KMS-11 (cell line): ENCODE data around the gene DOK4.

Experiments used
- H2AFZ ChIP-seq: fragments of 200-600 bp; sonication (generic); 2 replicates; pipeline ENCODE4 v1.6.1; 2016; ENCODE audit warnings: antibody characterized with exemption, mixed run types, low read depth
- H3K27ac ChIP-seq: fragments of 200-600 bp; sonication (generic); 2 replicates; pipeline ENCODE4 v1.6.1; 2016; ENCODE audit warnings: mild to moderate bottlenecking, mixed run types
- H3K27me3 ChIP-seq: fragments of 200-600 bp; sonication (generic); 2 replicates; pipeline ENCODE4 v1.6.1; 2017; ENCODE audit warnings: mild to moderate bottlenecking, low read depth, mixed run types, moderate library complexity; ENCODE audit not compliant: insufficient read depth
- H3K36me3 ChIP-seq: fragments of 200-600 bp; sonication (generic); 2 replicates; pipeline ENCODE4 v1.6.1; 2017; ENCODE audit warnings: mild to moderate bottlenecking, mixed run types; ENCODE audit not compliant: insufficient read depth
- H3K4me1 ChIP-seq: fragments of 200-600 bp; sonication (generic); 2 replicates; pipeline ENCODE4 v1.6.1; 2016; ENCODE audit warnings: mild to moderate bottlenecking, low read depth, mixed run types; ENCODE audit not compliant: poor library complexity, severe bottlenecking
- H3K4me2 ChIP-seq: fragments of 200-600 bp; sonication (generic); 2 replicates; pipeline ENCODE4 v1.7.0; 2016; ENCODE audit warnings: mild to moderate bottlenecking, mixed run types
- H3K4me3 ChIP-seq: fragments of 200-600 bp; sonication (generic); IDR thresholded peaks from 2 replicates; pipeline ENCODE4 v1.6.1; 2017; ENCODE audit warnings: low read depth, low read length, mixed read lengths; ENCODE audit not compliant: insufficient read depth
- H3K79me2 ChIP-seq: fragments of 200-600 bp; sonication (generic); 2 replicates; pipeline ENCODE4 v1.6.1; 2016; ENCODE audit warnings: low read depth, mixed run types; ENCODE audit not compliant: insufficient read depth
- H3K9ac ChIP-seq: fragments of 200-600 bp; sonication (generic); 2 replicates; pipeline ENCODE4 v1.6.1; 2016; ENCODE audit warnings: mild to moderate bottlenecking, mixed run types
- H4K20me1 ChIP-seq: fragments of 200-600 bp; sonication (generic); 2 replicates; pipeline ENCODE4 v1.6.1; 2016; ENCODE audit warnings: mild to moderate bottlenecking, mixed run types; ENCODE audit not compliant: insufficient read depth
- TF ChIP-seq, protein P1 (sequence below): fragments of 200-600 bp; sonication (generic); conservative IDR thresholded peaks from 2 replicates; pipeline ENCODE4 v1.6.1; 2017; ENCODE audit warnings: low read depth, mild to moderate bottlenecking, antibody characterized with exemption, low read length, moderate library complexity, mixed read lengths

DOK4 gene

DNA sequence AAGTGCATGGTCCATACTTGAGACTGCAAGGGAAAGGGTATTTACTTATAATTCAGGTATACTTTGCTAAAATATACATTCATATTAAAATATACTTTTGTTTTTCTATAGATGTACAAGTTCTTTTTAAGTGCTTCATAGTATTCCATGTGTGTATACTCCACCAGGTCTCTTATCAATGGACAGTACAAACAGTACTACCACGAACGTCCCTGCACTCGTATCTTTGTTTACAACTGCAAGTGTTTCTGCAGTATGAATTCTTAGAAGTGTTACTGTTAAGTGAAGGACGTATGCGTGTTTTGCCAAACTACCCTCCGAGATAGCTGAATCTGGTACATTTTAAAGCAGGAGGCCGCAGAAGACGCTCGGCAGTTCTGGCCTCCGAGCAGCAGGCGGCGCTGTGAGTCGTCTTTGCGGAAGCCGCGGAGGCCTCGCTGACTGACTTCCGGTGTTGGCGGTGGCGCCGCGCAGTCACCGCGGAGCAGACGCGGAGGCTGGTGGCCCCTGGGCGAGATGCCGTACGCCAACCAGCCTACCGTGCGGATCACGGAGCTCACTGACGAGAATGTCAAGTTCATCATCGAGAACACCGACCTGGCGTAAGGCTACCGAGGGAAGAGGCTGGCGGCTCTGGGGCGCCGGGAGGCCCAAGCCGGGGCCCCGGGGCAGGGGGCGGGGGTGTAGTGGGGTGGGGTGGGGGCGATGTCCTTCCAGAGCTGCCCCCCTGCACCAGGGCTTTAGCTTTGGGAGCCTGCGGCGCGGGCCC lies 23.9 kb downstream of the DOK4 start, which contains the start of gene POLR2C:
POLR2C (plus strand) TSS at position 471 of the 769 bp plus-strand sequence; CDS start at position 517, 46 bp downstream.
- Histone ChIP-seq H4K20me1 (no peaks in the 10 kb centered on the region), H3K4me2 (peak within 1 kb of the TSS; percentile 61), H3K79me2 (peaks cover 9% of the 10 kb centered on the region; the same call in 1 of the 2 replicates), H3K9ac (peak within 1 kb of the TSS; percentile 61; the same call in 1 of the 2 replicates), H2AFZ (0 out of 2 replicates have a peak within 1 kb of the TSS, but pooled peaks have one; percentile 14), H3K36me3 (no peaks in the 10 kb centered on the region), H3K4me1 (peaks cover 6% of the 10 kb centered on the region), H3K4me3 (no peak within 1 kb of the TSS), H3K27ac (no peak within 1 kb of the TSS), H3K27me3 (no peaks in the 10 kb centered on the region)
- TF ChIP-seq, protein P1, sequence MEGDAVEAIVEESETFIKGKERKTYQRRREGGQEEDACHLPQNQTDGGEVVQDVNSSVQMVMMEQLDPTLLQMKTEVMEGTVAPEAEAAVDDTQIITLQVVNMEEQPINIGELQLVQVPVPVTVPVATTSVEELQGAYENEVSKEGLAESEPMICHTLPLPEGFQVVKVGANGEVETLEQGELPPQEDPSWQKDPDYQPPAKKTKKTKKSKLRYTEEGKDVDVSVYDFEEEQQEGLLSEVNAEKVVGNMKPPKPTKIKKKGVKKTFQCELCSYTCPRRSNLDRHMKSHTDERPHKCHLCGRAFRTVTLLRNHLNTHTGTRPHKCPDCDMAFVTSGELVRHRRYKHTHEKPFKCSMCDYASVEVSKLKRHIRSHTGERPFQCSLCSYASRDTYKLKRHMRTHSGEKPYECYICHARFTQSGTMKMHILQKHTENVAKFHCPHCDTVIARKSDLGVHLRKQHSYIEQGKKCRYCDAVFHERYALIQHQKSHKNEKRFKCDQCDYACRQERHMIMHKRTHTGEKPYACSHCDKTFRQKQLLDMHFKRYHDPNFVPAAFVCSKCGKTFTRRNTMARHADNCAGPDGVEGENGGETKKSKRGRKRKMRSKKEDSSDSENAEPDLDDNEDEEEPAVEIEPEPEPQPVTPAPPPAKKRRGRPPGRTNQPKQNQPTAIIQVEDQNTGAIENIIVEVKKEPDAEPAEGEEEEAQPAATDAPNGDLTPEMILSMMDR: peak; percentile 71

DNA sequence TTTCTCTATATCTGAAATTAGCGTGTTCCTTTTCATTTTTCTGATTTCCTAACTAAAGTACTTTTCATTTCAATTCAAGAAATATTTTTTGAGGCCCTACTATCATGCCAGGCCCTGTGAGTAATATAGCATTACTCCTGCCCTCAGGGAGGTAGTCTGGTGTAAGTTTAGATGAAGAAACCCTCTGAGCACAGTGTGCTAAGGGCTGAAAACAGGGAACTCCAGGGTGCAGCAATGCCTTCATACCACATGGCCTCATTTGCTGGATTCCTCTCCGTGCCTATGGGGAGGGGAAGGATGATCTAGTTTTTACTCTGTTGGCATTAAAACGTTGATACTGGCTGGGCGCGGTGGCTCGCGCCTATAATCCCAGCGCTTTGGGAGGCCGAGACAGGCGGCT lies 34.3 kb downstream of the DOK4 start:
- Histone ChIP-seq H3K4me1 (peaks cover 13% of the 10 kb centered on the region), H4K20me1 (no peaks in the 10 kb centered on the region), H3K4me2 (no peak overlapping the region), H2AFZ (no peak overlapping the region), H3K9ac (no peak overlapping the region), H3K79me2 (peaks cover 14% of the 10 kb centered on the region), H3K27me3 (no peaks in the 10 kb centered on the region), H3K27ac (no peak overlapping the region), H3K4me3 (no peak overlapping the region), H3K36me3 (no peaks in the 10 kb centered on the region)
- TF ChIP-seq, protein P1: no peak

DNA sequence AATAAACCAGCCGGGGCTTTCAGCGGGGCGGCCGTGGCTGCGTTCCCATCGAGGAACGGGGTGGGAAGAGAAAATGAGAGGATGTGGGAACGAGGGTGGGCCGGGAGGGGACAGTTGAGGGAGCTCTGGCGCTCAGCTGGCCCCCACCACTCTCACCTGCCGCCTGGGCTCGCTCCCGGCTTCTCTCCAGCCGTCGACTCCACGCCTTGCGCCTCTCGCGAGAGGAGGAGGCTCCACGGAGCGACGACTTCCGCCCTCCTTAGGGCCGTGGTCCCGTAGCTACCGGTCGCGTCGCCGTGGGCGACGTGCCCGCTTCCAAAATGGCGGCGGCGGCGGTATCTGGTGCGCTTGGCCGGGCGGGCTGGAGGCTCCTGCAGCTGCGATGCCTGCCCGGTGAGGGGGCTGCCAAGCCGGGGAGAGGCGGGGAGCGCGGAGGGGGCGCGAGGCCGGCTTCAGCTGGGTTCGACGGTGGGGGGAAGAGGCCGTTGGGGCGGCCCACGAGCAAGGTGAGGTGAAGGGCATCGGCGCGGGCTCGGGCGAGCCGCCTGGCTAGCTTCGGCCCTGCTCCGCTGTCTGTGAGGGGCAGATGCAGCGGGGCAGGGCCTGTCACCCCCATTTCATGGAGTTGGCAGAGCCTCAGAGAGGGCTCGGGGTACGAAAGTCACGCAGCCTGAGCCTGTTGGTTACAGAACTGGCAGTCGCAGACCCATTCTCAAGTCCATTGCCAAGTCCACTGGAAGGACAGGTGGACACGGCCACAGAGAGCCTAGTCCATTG lies 38.9 kb downstream of the DOK4 start, which contains the start of the genes CIAPIN1 and COQ9:
CIAPIN1 (minus strand) TSS at position 200 of the 777 bp plus-strand sequence. CDS start 6,457 bp downstream, outside the sequence.
COQ9 (plus strand) TSS at position 294 of the 777 bp plus-strand sequence; CDS start at position 321, 27 bp downstream.
- TF ChIP-seq, protein P1: no peak
- peak within 1 kb of the TSS; percentile 97 for H3K9ac ChIP-seq
- H3K4me3 ChIP-seq: peak within 1 kb of the TSS; percentile 54
- no peaks in the 10 kb centered on the region for H3K36me3 ChIP-seq
- peaks cover 48% of the 10 kb centered on the region for H3K79me2 ChIP-seq
- H2AFZ ChIP-seq: peak within 1 kb of the TSS; percentile 86
- H3K27ac ChIP-seq: peak within 1 kb of the TSS; percentile 70
- H3K4me1 ChIP-seq: peaks cover 19% of the 10 kb centered on the region
- H3K27me3 ChIP-seq: no peaks in the 10 kb centered on the region
- peak within 1 kb of the TSS; percentile 78 for H3K4me2 ChIP-seq
- no peaks in the 10 kb centered on the region for H4K20me1 ChIP-seq

DNA sequence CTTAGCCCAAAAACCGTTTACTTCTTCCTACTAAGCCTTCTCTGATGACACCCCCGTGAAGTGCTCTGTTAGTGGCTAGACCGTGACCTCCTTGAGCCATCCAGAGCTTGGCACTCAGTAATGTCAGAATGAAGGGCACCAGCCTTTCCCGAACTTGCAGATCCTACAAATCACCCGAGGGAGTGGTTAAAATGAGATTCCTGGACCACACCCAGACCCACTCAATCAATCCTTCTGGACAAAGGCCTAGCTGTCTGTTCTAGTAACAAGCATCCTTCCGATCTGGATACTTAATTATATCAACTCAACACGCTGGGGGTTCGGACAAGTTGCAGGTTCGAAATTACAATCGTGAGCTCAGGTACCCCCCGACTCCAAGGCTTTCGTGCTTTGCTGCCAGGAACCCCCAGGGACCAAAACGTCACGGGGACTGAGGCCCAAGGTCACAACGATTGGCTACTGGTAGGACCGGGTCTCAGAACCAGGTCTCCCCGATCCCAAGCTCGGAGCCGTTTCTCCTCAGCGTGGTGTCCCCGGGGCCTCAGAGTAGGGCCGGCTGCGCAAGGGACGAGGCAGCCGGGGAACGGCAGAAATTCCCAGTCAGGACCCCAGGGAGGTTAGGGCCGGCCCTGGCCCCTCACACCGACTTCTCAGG lies 39.6 kb downstream of the DOK4 start:
- TF ChIP-seq, protein P1: no peak
- Histone ChIP-seq H3K27me3 (no peaks in the 10 kb centered on the region), H2AFZ (peak overlapping the region; percentile 86), H3K79me2 (peaks cover 48% of the 10 kb centered on the region), H3K4me3 (peak overlapping the region; percentile 54), H4K20me1 (no peaks in the 10 kb centered on the region), H3K4me2 (peak overlapping the region; percentile 76), H3K4me1 (peaks cover 19% of the 10 kb centered on the region), H3K36me3 (no peaks in the 10 kb centered on the region), H3K27ac (peak overlapping the region; percentile 70), H3K9ac (peak overlapping the region; percentile 97)
